ENCODE data around the gene SPDL1.
A peak's percentile ranks its signal among the peaks of the same experiment; 100 is the strongest.

Gene SPDL1

GRCh38 chr5:169581580-169582227 lies 1.9 kb upstream of the SPDL1 start:
- peak; percentile 82 for TF ChIP-seq CTCF (IDR thresholded peaks at IDR 0.05; ENCODE audit: low read depth, low read length)
- in situ Hi-C loops (cut with HindIII; ENCODE audit: low sequenced_read_pairs), result no loop called here
- peak; percentile 64 for DNase-seq (ENCODE audit: low read depth, low spot score)
- H3K4me3 ChIP-seq (ENCODE audit: low read depth, low read length), result no peak overlapping the region

DNA sequence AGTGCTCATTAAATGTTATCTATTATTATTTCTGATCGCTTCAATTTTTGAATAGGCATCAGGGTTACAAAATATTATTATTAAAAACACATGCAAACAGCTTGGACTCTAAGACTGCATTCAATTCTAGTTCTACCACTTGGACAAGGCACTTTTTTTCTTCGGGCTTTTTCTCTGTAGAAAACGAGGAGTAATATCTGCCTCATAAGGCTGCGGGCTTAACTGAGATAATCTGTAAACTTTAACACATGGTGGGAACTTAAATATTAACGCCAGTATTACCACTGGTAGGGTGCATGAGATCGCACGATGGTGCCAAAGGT lies 511 bp upstream of the SPDL1 start:
- H3K4me3 ChIP-seq (ENCODE audit: low read depth, low read length), result peak overlapping the region; percentile 91
- TF ChIP-seq CTCF (IDR thresholded peaks at IDR 0.05; ENCODE audit: low read depth, low read length), result no peak
- in situ Hi-C loops (cut with HindIII; ENCODE audit: low sequenced_read_pairs), result no loop called here
- DNase-seq (ENCODE audit: low read depth, low spot score), result no peak

DNA sequence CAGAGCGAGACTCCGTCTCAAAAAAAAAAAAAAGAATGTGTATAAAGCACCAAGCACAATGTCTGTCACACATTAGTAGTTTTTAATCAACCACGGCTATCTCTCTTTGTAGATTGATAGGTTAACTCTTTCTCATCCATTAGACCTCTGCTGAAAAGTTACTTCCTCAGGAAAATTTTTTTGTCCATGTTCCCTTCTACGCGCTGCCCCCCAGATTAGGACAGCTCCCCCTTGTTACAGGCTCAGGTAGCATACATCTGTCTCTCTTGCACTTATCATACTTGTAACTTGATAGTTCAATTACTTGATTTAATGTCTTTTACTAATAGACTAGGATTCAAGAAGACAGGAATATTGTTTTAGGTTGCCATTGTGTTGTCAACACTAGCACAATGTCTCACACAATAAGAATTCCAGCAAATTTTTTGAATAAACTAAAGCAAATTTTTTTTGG lies 1.5 kb downstream of the SPDL1 start:
- H3K4me3 ChIP-seq (ENCODE audit: low read depth, low read length), result peak overlapping the region; percentile 91
- no peak for DNase-seq (ENCODE audit: low read depth, low spot score)
- in situ Hi-C loops (cut with HindIII; ENCODE audit: low sequenced_read_pairs), result no loop called here
- TF ChIP-seq CTCF (IDR thresholded peaks at IDR 0.05; ENCODE audit: low read depth, low read length), result no peak

DNA sequence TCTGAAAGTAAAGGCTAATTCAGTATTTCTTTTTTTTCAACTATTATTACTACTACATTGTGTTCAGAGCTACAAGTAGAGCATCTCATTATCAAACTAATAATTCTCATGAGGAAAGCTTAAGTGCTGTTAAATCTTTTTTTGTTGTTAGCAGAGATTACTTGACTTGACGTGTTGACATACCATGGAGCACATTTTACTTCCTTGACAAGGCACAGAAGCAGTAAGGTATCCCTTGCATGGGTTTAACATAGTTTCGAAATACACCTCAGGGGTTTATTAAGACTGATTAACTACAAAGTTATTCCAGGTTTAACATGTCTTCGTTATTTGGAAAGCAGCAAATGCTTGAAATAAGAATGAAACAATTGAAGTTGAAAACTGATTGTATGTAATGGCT lies 7.0 kb downstream of the SPDL1 start:
- no peak overlapping the region for H3K4me3 ChIP-seq (ENCODE audit: low read depth, low read length)
- in situ Hi-C loops (cut with HindIII; ENCODE audit: low sequenced_read_pairs), result no loop called here
- DNase-seq (ENCODE audit: low read depth, low spot score), result no peak

GRCh38 chr5:169591636-169592035 lies 8.1 kb downstream of the SPDL1 start:
- DNase-seq (ENCODE audit: low read depth, low spot score), result peak; percentile 89
- H3K4me3 ChIP-seq (ENCODE audit: low read depth, low read length), result no peak overlapping the region
- in situ Hi-C loops (cut with HindIII; ENCODE audit: low sequenced_read_pairs), result no loop called here
- TF ChIP-seq CTCF (IDR thresholded peaks at IDR 0.05; ENCODE audit: low read depth, low read length), result no peak

More for the DNA sequence above, 7.0 kb downstream of the SPDL1 start:
- no peak for TF ChIP-seq CTCF (IDR thresholded peaks at IDR 0.05; ENCODE audit: low read depth, low read length)

- no peak overlapping the region for H3K4me3 ChIP-seq (ENCODE audit: low read depth, low read length)
- no peak for TF ChIP-seq CTCF (IDR thresholded peaks at IDR 0.05; ENCODE audit: low read depth, low read length)
- no peak for DNase-seq (ENCODE audit: low read depth, low spot score)
- in situ Hi-C loops (cut with HindIII; ENCODE audit: low sequenced_read_pairs), result no loop called here
Measured at GRCh38 chr5:169592937-169593650, 9.5 kb downstream of the SPDL1 start.
